ENCODE measurements around the gene ADK.

GRCh38 chr10:74518061-74518460 is 367.0 kb downstream of the ADK start:
- TF ChIP-seq POLR2A (IDR thresholded peaks at IDR 0.05) (no peak), CTCF (IDR thresholded peaks at IDR 0.05) (no peak)

Measured in right lobe of liver (tissue), 4 donors.